Activated CD4-positive, alpha-beta T cell treated with anti-CD3 and anti-CD28 coated beads, Interleukin-2, amount 50 U/mL, for 4 hours (primary cell): ENCODE data around the gene LMX1A.

Experiments used
- DNase-seq, 2 experiments: peaks; one replicate each; pipeline ENCODE4 v3.0.0-alpha.2; 2020

LMX1A gene

GRCh38 chr1:165365341-165365740, 8.8 kb upstream of the LMX1A start:
- DNase-seq: no peak

DNA sequence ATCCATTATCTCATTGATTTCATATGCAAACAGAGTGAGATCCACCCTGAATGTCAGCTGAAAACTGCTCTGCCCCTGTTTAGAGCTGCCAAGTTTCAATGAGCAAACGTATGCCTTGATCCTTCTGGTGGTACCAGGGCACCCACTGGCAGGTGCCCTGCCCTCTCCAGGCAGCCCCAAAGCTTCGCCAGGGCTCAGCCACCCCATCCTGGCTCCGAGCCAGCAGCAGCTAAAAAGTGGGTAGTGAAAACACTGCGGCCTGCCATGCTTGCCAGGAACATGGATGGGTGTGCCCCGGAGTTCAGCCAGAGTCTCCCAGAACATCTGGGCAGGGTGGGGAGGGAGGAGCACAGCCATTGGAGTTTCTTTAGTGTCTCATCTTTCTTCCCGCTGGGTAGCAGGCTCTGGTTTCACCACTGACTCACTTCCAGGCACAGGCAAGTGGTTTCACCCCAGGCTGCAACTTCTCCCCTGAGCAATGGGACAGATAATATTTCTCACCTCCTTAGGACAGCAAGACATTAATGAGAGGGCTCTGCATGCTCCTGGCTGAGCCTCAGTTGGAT, 8.1 kb upstream of the LMX1A start:
- DNase-seq: no peak

DNA sequence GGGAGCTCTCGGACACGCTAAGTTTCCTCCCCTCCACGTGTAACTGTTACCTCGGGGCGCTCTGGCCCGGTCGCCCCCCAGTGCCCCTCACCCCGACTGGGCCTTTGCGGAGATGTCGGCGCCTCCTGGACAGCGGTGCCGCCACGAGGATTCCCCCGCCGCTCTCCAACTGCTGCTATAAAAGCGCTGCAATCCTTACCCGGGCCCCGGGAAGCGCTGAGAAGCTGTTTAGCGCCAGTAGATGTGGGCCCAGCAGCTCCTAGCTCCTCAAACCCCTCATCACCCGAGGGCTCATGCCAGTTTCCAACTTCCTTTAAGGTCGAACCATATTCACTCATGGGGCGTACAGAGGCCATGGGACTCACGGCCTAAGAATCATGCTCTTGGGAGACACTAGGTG, 361 bp upstream of the LMX1A start:
- DNase-seq: no peak

GRCh38 chr1:165355139-165355976, 1.2 kb downstream of the LMX1A start:
- DNase-seq: no peak

DNA sequence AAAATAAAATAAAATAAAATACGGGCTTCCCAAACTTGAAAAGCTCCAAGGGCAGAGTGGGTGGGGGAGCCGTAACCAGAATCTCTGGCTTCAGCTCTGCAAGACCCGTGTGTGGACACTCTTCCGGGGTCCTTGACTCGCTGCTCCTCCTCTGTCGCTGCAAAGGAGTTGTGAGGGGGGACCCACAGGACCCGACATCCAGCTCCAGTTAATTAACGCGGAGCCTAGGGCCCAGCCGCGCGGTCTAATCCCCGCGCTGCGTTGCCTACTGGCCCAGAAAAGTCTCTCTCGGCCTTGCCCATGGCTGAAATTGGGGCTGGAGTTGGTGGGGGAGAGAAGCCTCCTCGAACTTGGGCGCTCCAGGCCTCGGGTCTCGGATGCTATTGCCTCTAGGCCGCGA, 1.8 kb downstream of the LMX1A start:
- DNase-seq: no peak

DNA sequence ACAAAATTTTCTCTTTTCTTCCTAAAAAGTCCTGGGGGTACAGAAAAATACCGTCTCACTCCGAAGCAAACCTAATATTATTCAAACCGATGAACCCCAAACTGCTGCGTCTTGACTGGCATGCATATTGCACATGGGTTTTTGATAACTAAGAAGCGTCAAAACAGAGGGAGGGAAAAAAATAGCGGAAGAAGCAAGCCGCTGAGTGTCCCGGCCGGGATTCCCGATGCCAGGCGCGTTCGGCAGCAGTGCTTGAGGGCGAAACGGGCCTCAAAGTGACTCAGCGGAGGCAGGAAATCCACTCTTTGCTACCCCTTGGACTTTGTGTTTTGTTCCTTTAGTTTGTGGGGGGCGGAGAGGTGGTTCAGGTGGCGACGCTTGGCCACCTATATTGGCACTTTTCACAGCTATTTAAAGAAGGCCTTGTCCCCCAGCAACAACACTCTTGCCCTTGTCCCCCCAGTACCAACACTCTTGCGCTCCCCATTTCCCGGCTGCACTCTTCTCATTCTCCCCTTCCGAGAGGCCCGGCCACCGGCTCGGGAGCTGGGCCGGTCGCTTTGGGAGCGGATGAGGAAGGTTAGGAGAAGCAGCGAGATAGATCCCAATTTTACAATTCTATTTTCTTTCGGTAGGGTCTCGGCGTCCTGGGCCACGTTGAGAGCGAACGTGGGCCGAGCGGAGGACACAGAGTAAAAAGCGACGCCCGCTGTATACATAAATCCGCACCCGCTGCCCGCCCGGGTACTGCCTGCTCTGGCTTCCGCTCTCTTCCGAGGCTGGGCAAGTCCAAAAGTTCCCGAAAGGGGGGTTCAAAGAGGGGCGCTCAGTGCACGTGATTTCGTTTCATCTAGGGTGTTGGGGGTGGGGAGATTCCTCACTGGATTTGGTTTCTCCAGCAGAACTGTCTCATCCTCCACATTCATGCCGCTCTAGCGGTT, 2.5 kb downstream of the LMX1A start:
- DNase-seq: no peak

GRCh38 chr1:165352442-165353293, 3.8 kb downstream of the LMX1A start:
- no peak for DNase-seq

- DNase-seq: no peak
Measured at GRCh38 chr1:165351863-165352441, 4.6 kb downstream of the LMX1A start.

GRCh38 chr1:165350840-165351239, 5.7 kb downstream of the LMX1A start:
- no peak for DNase-seq

GRCh38 chr1:165345502-165345901, 11.0 kb downstream of the LMX1A start:
- DNase-seq: no peak

DNA sequence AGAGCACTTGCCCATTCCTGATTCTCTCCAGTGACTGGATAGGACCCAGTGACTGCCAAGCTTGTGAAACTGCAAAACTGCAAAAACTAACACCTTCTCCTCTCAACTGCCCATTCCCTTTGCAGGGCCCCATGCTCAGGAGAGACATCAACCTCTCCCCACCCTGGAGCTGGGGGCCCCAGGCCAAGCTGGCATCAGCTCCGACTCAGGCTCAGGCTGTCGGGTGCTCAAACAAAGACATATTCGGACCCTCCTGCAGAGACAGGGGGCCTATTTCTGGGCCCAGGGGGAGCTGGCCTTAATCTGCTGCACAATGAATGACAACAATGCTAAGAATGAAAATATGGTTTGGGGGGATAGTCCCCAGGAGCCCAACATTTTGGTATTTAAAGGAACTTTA, 11.8 kb downstream of the LMX1A start:
- no peak for DNase-seq

DNA sequence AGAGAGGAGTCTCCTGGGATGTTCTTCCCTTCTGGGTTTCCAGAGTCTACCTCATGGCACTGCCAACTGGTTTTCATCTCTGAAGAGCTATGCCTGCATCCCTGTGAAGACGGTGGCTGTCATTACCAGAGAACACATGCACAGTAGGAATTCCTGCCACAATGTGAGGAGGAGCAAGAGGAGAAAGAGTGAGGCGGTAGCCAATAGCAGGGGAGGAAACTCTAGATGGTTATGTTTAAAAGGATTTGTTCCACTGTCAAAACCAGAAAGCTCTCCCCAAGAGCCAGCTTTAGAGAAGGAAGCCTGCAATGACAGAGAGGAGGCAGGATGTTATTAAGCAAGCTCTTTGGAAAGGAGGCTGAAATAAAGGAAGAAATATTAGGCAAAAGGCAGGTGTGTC, 12.3 kb downstream of the LMX1A start:
- no peak for DNase-seq

GRCh38 chr1:165342587-165342986, 13.9 kb downstream of the LMX1A start:
- no peak for DNase-seq

DNA sequence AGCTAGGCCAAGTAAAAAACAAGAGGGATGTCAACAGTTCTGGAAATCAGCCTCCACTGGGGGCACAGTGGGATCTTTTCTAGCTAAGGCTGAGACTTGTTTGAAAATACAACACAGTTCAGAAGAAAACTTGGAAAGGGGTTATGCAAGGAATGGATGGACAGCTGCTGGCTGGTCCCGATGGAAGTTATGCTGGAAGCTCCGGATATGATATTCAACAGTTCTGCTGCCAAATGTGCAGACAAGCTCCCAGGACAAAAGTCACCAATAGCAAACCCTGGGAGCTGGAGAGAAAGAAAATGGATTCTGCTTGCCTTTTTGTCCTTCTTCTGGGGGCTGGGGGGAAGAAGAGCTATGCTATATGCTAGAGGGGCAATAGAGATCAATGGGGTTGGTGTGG, 14.3 kb downstream of the LMX1A start:
- no peak for DNase-seq

- no peak for DNase-seq
Measured at GRCh38 chr1:165339164-165339563, 17.4 kb downstream of the LMX1A start.

GRCh38 chr1:165330483-165330882, 26.0 kb downstream of the LMX1A start:
- DNase-seq: no peak

DNA sequence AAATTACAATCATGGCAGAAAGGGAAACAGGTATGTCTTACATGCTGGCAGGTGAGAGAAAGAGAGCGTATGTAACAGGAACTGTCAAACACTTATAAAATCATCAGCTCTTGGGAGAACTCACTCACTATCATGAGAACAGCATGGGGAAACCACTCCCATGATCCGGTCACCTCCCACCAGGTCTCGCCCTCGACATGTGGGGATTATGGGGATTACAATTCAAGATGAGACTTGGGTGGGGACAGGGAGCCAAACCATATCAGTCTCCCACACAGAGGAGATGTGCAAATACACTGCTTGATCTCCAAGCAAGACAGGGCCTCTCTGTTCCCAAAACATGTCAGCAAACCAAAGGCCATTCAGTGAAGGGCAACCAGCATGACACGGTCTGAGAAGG, 27.4 kb downstream of the LMX1A start:
- DNase-seq: no peak

- no peak for DNase-seq
Measured at GRCh38 chr1:165328136-165328535, 28.4 kb downstream of the LMX1A start.

GRCh38 chr1:165327538-165327937, 29.0 kb downstream of the LMX1A start:
- no peak for DNase-seq

- DNase-seq: no peak
Measured at GRCh38 chr1:165325460-165326203, 30.9 kb downstream of the LMX1A start.

DNA sequence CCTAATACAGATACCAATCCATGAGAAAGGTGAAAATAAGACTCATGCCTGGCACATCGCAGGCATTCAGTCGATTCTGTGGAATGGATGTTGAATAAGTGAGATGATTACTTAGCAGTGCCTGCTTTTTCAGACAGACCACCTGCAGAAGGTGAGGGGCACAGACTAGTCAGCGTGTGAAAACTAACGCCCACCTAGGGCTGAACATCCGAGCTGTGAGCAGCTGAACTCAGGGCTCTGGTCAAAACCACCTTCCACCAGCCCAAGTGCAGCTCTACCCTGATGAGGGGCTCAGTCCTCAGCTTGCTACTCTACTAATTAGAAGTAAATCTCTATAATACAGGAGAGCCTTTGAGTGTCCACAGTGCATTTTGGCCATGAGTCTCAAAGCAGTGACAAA, 32.5 kb downstream of the LMX1A start:
- DNase-seq: no peak

DNA sequence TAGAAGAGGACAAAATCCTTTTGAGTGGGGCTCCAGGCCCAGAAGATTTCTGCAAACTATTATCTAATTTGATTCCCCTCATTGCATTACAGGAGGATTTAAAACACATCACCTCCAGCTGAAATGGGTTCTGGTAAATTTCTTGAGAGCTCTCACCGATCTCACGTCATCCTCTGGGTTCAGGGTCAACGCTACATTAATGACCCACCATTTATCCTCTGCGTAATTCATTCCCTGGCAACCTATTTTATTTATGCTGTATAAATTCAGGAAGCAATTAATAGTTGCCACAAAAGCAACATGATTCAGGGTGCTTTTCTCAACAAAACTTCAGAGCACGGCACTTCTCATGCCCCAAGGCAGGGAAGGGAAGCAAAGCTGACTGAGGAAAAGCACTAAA, 38.9 kb downstream of the LMX1A start:
- DNase-seq: no peak
